Activated naive CD8-positive, alpha-beta T cell (primary cell): ENCODE data around the gene SDHB.
"Not testable (repeated sequence)": the region's sequence is repeated elsewhere in the genome, so short reads cannot be mapped to it uniquely, and the experiment has no call there.

Experiments
- H3K27ac Mint-ChIP-seq: one replicate; pipeline ENCODE4 v1.8.0; 2021; ENCODE audit warnings: mixed read lengths
- H3K27me3 Mint-ChIP-seq: one replicate; pipeline ENCODE4 v1.8.0; 2021; ENCODE audit warnings: mixed read lengths
- H3K36me3 Mint-ChIP-seq: one replicate; pipeline ENCODE4 v1.8.0; 2021; ENCODE audit warnings: mixed read lengths
- H3K4me1 Mint-ChIP-seq: one replicate; pipeline ENCODE4 v1.8.0; 2021; ENCODE audit warnings: low read depth, mixed read lengths
- H3K4me3 Mint-ChIP-seq: one replicate; pipeline ENCODE4 v1.8.0; 2021; ENCODE audit warnings: mild to moderate bottlenecking, mixed read lengths
- H3K9me3 Mint-ChIP-seq: one replicate; pipeline ENCODE4 v1.8.0; 2021; ENCODE audit warnings: low read depth, mixed read lengths

Gene SDHB

DNA sequence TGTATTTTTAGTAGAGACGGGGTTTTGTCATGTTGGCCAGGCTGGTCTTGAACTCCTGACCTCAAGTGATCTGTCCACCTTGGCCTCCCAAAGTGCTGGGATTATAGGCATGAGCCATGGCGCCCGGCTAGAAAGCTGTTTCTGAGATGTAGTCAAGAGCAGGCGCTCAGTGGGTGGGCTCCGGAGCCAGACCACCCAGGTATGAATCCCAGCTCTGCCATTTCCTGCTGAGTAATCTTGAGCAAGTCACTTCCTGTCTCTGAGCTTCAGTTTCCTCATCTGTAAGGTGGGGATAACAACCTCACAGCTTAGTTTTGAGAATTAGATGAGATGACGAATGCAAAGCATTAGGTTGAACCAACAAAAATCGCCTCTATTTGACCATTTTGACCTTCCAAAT is 8.9 kb upstream of the SDHB start:
- H3K9me3 Mint-ChIP-seq, H3K27me3 Mint-ChIP-seq, H3K4me1 Mint-ChIP-seq, H3K4me3 Mint-ChIP-seq, H3K36me3 Mint-ChIP-seq, H3K27ac Mint-ChIP-seq: not testable (repeated sequence)

DNA sequence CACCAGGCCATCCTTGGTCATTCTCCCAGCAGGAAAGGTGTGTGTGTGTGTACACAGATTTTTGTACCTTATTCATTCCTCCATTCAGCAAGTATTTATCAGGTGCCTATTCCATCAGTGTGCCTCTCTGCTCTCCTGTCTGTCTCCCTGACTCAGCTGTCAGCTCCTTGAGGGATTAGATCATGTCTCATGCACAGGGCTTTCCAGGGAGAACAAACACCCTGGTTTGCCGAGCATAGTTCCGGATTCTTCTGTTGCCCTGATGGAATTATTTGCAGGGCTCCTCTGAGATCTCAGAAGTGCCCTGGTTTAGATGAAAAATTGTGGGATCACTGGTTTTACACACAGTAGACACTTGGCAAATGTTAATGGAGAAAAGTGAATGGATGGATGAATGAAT is 8.1 kb upstream of the SDHB start:
- no peaks in the 10 kb centered on the region for H3K36me3 Mint-ChIP-seq
- peaks cover 3% of the 10 kb centered on the region for H3K27me3 Mint-ChIP-seq
- H3K4me3 Mint-ChIP-seq, result no peak overlapping the region
- no peaks in the 10 kb centered on the region for H3K9me3 Mint-ChIP-seq
- H3K4me1 Mint-ChIP-seq, result peaks cover 4% of the 10 kb centered on the region
- no peak overlapping the region for H3K27ac Mint-ChIP-seq

GRCh38 chr1:17061486-17061885 is 7.7 kb upstream of the SDHB start:
- Mint-ChIP-seq H3K4me1 (peaks cover 4% of the 10 kb centered on the region), H3K9me3 (no peaks in the 10 kb centered on the region), H3K27ac (no peak overlapping the region), H3K36me3 (no peaks in the 10 kb centered on the region), H3K27me3 (peaks cover 3% of the 10 kb centered on the region), H3K4me3 (no peak overlapping the region)

- Mint-ChIP-seq H3K4me3 (no peak overlapping the region), H3K4me1 (peaks cover 4% of the 10 kb centered on the region), H3K9me3 (no peaks in the 10 kb centered on the region), H3K27ac (no peak overlapping the region), H3K36me3 (no peaks in the 10 kb centered on the region), H3K27me3 (peaks cover 3% of the 10 kb centered on the region)
Measured at GRCh38 chr1:17060306-17060749, 6.5 kb upstream of the SDHB start.

DNA sequence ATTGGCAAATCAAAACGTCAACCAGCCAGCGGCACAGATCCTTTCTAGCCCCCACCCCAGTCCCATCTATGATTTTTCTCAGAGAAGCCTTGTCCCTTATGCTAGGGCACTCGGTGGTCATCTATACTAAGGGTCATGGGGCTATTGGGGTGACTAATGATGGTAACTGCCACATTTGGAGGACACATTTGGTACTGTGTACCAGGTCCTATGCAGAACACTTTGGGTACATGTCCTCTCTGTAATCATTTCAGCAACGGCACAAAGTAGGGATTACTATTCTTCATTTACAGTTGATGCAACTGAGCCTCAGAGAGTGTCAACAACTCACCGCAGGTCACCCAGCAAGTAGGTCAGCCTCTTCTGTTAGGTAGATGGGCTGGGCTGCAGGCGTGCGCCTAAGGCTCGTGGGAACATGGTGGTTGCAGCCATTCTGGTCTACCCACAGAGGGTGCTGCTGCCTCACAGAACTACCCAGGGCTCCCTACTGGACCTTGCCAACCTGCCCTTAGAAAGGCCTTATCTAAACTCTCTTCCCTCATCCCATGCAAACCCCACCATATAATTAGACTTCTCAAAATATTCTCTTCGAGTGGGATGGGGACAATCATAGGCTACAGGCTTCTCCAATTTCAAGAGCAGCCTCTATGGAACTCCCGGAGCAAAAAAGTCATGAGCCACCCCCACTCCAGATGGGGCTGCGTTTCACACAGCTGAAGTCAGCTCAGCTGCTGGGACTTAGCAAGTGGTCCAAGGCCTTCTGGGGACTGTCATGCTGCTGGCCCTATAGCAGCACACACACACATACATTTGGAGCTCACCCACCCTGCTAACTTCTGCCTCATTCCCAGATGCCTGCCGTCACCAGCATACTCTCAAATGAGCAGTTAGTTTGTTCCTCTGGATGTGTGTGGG is 5.8 kb upstream of the SDHB start:
- Mint-ChIP-seq H3K4me1 (peaks cover 4% of the 10 kb centered on the region), H3K27me3 (peaks cover 3% of the 10 kb centered on the region), H3K27ac (no peak overlapping the region), H3K9me3 (no peaks in the 10 kb centered on the region), H3K36me3 (no peaks in the 10 kb centered on the region), H3K4me3 (no peak overlapping the region)

DNA sequence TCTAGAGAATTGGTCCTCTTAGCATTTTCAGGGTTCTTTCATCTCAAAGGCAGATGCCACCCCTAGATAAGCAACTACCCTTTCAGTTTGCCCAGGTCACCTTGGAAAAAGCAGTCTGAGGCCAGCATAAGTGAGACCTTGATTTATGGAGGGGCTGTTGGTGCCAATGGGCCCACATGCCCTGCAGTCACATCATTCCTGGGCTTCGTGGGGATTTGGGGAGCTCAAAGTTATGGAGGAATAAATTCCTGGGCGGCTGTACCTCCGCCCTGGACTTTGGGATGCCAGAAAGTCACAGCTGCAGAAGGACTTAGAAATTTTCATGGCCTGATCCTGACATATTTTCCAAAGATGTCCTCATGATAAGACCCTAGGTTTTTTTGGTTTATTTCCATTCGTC is 2.7 kb upstream of the SDHB start:
- no peaks in the 10 kb centered on the region for H3K36me3 Mint-ChIP-seq
- peaks cover 15% of the 10 kb centered on the region for H3K4me1 Mint-ChIP-seq
- peaks cover 3% of the 10 kb centered on the region for H3K27me3 Mint-ChIP-seq
- no peak overlapping the region for H3K27ac Mint-ChIP-seq
- no peaks in the 10 kb centered on the region for H3K9me3 Mint-ChIP-seq
- H3K4me3 Mint-ChIP-seq, result no peak overlapping the region

DNA sequence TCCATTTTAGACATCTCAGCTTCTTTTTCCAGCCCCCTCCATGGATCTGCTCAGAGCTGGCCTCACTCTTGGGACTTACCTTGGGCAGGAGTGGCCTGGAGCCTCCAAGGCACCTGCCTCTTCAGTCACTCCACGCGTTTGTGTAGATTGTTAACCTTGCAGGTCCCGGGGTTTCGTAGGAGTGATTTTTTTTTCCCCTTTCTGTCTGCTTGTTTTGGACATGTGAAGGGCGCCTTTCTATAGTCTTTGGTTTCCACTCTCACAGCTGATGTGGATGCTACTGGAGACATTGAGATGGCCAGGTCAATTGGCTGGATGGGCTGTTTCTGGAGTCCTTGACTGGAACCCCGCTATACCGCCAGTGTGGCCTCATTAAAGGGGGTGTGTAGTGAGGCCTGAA is 2.0 kb upstream of the SDHB start:
- H3K27ac Mint-ChIP-seq, result no peak overlapping the region

GRCh38 chr1:17053086-17053684 is 647 bp downstream of the SDHB start:
- Mint-ChIP-seq H3K9me3 (no peaks in the 10 kb centered on the region), H3K4me3 (peak overlapping the region; percentile 99), H3K4me1 (peaks cover 25% of the 10 kb centered on the region), H3K27ac (peak overlapping the region; percentile 97), H3K36me3 (no peaks in the 10 kb centered on the region), H3K27me3 (no peaks in the 10 kb centered on the region)

More for the DNA sequence above, 2.0 kb upstream of the SDHB start:
- H3K9me3 Mint-ChIP-seq, result no peaks in the 10 kb centered on the region
- peak overlapping the region; percentile 57 for H3K4me3 Mint-ChIP-seq
- H3K36me3 Mint-ChIP-seq, result no peaks in the 10 kb centered on the region
- peaks cover 3% of the 10 kb centered on the region for H3K27me3 Mint-ChIP-seq
- H3K4me1 Mint-ChIP-seq, result peaks cover 22% of the 10 kb centered on the region

DNA sequence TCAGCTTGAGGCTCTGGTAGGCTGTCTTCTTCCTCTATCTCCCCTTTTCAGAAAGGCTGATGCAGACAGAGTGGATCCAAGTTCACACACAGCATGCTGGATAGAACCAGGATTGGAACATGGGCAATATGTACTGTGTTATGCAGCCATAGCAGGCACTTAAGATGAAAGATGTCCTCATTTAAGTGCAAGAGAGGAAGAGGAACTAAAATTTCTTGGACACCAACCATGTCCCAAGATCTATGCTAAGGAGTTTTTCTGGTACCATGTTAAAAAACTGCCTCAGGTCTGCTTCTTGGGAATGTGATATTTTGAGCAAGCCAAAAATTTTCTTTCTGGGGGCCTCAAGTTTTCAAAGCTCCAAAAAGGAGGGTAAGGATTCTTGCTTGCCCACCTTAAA is 1.2 kb downstream of the SDHB start:
- H3K4me3 Mint-ChIP-seq, result peak overlapping the region; percentile 99
- H3K36me3 Mint-ChIP-seq, result no peaks in the 10 kb centered on the region
- no peaks in the 10 kb centered on the region for H3K27me3 Mint-ChIP-seq
- peak overlapping the region; percentile 58 for H3K27ac Mint-ChIP-seq
- peaks cover 30% of the 10 kb centered on the region for H3K4me1 Mint-ChIP-seq
- H3K9me3 Mint-ChIP-seq, result no peaks in the 10 kb centered on the region

GRCh38 chr1:17052038-17052437 is 1.8 kb downstream of the SDHB start:
- Mint-ChIP-seq H3K4me3 (peak overlapping the region; percentile 99), H3K27ac (no peak overlapping the region), H3K4me1 (peaks cover 30% of the 10 kb centered on the region), H3K27me3 (no peaks in the 10 kb centered on the region), H3K9me3 (no peaks in the 10 kb centered on the region), H3K36me3 (no peaks in the 10 kb centered on the region)

DNA sequence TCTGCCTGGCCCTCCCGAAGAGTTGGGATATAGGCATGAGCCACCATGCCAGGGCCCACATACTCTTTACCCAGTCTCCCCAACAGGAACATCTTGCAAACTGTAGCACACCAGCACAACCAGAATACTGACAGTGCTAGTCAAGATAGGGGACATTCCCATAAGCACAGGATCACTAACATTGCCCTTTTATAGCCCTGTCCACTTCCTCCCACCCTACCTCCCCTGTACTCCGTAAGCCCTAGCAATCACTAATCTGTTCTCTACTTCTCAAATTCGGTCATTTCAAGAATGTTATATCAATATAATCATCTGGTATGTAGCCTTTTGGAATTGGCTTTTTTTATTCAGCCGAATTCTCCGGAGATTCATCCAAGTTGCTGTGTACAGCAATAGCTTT is 5.9 kb downstream of the SDHB start:
- H3K9me3 Mint-ChIP-seq, result no peaks in the 10 kb centered on the region
- H3K36me3 Mint-ChIP-seq, result peaks cover 4% of the 10 kb centered on the region
- peaks cover 35% of the 10 kb centered on the region for H3K4me1 Mint-ChIP-seq
- no peak overlapping the region for H3K27ac Mint-ChIP-seq
- H3K4me3 Mint-ChIP-seq, result no peak overlapping the region
- H3K27me3 Mint-ChIP-seq, result no peaks in the 10 kb centered on the region

DNA sequence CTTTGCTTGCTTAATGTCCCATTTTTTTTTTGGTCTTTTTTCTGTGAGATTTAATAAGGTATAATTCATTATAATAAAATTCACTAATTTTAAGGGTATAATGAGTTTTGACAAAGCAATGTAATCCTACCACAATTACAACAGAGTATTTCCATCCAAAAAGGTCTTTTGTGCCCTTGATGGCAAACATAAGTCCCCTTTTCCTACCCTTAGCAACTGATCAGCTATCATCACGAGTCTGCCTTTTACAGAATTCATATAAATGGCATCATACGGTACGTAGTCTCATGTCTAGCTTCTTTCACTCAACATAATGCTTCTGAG is 7.5 kb downstream of the SDHB start:
- H3K9me3 Mint-ChIP-seq, result no peaks in the 10 kb centered on the region
- H3K36me3 Mint-ChIP-seq, result peaks cover 7% of the 10 kb centered on the region
- H3K4me3 Mint-ChIP-seq, result peak overlapping the region; percentile 17
- no peak overlapping the region for H3K27ac Mint-ChIP-seq
- no peaks in the 10 kb centered on the region for H3K27me3 Mint-ChIP-seq
- peaks cover 25% of the 10 kb centered on the region for H3K4me1 Mint-ChIP-seq

DNA sequence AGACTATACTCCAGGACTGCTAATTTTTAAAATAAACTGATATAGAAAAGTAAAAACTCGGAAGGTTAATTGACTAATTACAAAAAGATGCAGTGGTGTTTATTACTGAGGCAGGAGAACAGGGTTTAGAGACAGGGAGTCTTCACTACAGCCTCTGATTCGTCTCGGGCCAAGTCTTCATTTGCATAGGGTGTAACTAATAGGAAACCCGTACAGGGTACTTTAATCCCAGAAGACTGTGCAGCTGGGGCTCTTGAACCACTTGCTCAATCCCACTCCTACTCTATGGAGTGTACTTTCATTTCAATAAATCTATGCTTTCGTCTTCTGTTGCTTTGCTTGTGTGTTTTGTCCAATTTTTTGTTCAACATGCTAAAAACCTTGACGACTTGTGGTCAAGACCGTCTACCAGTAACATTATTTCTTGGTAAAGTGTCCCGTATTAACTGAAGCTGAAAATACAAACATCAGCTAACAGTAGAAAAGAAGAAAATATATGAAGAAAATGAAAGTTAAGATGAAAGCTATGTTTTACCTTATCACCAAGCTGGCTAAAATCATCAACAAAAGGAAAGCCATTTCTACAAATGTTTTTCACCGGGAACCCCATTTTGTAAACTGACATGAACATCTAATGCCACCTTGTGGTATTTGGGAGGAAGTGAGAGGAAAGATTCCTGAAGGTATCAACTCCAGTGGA is 8.0 kb downstream of the SDHB start:
- Mint-ChIP-seq H3K27me3 (no peaks in the 10 kb centered on the region), H3K27ac (peak overlapping the region; percentile 76), H3K36me3 (peaks cover 7% of the 10 kb centered on the region), H3K4me3 (peak overlapping the region; percentile 17), H3K9me3 (no peaks in the 10 kb centered on the region), H3K4me1 (peaks cover 20% of the 10 kb centered on the region)

DNA sequence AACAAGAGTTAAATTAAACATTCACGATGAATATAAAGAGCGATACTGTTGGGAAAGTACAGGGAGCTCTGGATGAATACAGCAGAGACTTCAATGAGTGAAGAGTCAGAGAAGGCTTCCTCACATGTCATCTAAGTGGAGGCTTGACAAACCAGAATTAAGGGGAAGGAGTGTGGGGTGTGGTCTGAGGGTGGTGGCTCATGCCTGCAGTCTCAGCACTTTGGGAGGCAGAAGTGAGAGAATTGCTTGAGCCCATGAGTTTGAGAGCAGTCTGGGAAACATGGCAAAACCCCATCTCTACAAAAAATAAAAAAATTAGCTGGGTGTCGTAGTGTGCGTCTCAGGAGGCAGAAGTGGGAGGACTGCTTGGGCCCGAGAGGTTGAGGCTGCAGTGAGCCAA is 8.7 kb downstream of the SDHB start:
- Mint-ChIP-seq H3K36me3 (peaks cover 7% of the 10 kb centered on the region), H3K27ac (no peak overlapping the region), H3K27me3 (no peaks in the 10 kb centered on the region), H3K9me3 (no peaks in the 10 kb centered on the region), H3K4me3 (no peak overlapping the region), H3K4me1 (peaks cover 18% of the 10 kb centered on the region)

DNA sequence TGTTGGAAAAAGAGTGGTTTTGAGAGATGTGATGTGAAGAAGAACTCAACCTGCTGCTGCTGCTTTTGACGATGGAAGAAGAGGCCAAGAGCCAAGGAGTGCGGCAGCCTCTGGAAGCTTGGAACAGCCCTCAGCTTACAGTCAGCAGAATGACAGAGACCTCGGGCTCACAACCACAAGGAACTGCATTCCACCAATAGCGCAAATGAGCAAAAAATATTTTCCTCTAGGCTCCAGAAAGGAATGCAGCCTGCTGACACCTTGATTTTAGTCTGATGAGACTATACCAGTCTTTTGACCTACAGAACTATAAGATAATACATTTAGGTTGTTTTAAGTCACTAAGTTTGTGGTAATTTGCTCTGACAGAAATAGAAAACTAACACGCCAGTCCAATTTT is 10.2 kb downstream of the SDHB start:
- H3K27me3 Mint-ChIP-seq, result no peaks in the 10 kb centered on the region
- H3K4me3 Mint-ChIP-seq, result no peak overlapping the region
- H3K36me3 Mint-ChIP-seq, result peaks cover 9% of the 10 kb centered on the region
- no peaks in the 10 kb centered on the region for H3K9me3 Mint-ChIP-seq
- H3K27ac Mint-ChIP-seq, result no peak overlapping the region
- H3K4me1 Mint-ChIP-seq, result peaks cover 18% of the 10 kb centered on the region
